ENCODE data around the gene GLIPR2. TPM values are rescaled to one million over a fixed set of nuclear protein-coding genes. Genes with fewer than 3 reads are reported as not detected.
A peak's percentile ranks its signal among the peaks of the same experiment; 100 is the strongest.
"Not testable (repeated sequence)": the region's sequence is repeated elsewhere in the genome, so short reads cannot be mapped to it uniquely, and the experiment has no call there.

Gene GLIPR2
- total RNA-seq, 2 donors from 2014 or later: 4.0 to 17.0 TPM

DNA sequence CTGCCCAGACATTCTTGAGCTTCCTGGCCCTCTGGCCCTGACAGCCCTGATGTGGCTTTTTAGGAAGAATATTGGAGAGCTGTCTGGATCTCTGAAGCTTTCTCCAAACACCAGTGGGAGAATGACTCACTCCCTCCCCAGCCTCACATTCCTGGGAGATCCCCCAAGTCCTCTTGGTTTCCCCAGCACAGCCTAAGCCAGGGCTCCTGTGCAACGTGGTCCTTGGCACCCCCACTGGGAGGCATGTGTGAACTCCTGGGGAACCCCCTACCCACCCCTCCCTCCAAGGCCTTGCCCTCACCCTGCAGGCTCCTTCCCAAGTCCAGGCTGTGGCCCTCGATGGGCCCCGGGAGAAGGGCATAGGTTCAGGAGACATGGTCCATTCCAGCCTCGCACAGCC, 12.7 kb downstream of the GLIPR2 start:
- Mint-ChIP-seq H3K36me3 (peaks cover 19 to 49% of the 10 kb centered on the region in 2 donors), H3K27ac (no peak overlapping the region), H3K9me3 (peaks cover 9 to 20% of the 10 kb centered on the region in 2 donors)
- DNase-seq (ENCODE audit: low spot score in 2 of 2) (no peak), ATAC-seq (peak in 1 of 2 donors; percentile 9)

DNA sequence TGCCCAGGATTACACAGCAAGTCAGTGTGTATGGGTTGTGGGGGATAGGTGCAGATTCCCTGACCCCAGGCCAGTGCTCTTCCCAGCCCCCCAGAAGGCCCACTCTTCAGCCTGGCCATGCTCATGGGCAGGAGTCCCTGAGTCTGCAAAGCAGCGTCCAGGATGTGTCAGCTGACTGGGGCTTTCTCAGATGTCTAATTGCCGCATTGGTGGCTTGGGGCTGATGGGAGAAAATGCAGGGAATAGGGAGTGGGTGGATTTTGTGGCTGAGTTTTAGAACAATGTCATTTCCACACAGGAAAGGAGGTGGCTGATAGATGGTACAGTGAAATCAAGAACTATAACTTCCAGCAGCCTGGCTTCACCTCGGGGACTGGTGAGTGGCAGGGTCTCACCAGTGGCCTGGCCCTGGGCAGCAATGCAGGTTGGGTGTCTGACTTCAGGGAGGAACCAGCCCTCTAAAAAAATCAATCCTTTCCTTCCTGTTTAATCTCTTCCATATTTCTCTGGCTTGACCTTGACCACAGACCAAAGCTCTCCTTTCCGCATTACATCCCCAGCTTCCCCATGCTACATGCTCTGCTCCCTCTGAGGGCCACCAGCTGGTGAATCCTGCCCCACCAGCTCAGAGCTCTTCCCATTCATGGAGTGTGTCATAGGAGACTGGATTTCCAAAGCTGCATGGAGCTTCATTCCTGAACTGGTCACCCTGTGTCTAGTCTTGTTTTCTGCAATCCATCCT, 14.2 kb downstream of the GLIPR2 start:
- ATAC-seq (no peak), DNase-seq (ENCODE audit: low spot score in 2 of 2) (no peak)
- peak overlapping the region; percentile 88 to 91 for H3K27ac Mint-ChIP-seq
- peaks cover 7 to 36% of the 10 kb centered on the region in 2 donors for H3K36me3 Mint-ChIP-seq
- peaks cover 4 to 13% of the 10 kb centered on the region in 2 donors for H3K9me3 Mint-ChIP-seq

DNA sequence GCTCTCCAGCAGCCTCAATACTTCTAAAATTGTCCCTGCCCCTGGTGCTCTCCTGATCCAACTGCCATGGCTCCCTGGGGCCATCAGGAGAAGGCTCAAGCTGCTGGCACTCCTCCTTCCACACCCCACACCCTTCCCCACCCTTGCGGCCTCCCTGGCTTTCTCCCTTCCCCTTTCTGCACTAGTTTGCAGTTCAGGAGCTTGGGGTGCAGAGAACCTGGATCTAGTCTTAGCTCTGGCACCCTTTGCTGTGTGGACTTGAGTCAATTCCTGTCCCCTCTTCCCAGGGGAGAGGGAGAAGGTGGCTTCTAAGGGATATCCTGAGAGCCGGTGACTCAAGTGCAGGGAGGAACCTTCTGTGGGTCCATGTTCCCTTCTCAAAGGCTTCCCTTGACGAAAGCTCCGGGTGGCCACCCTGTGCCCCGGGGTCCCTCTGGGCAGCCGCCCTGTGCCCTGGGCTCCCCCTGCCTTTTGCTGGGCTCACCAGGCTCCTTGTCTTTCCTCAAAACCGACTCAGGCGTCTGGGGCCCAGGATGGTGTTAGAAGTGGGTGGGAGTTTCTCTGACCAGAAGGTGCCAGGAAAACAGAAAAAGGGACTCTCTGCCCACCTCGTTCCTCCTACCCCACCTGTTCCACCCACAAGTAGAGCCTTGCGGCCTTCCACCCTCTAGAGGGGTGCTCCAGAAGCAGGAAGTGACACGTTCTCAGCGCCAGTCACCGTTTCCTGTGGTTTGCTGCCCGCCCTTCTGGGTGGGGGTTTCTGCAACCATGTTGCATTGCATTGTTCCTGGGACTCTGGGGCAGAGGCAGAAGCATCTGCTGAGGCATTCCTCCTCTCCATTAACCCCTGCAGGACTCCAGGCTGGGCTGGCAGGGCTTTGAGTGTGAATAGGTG, 15.0 kb downstream of the GLIPR2 start:
- Mint-ChIP-seq H3K9me3 (peaks cover 0 to 5% of the 10 kb centered on the region in 2 donors), H3K36me3 (peaks cover 0 to 28% of the 10 kb centered on the region in 2 donors), H3K27ac (peak overlapping the region; percentile 88 to 91)
- peak; percentile 88 to 90 for ATAC-seq
- peak; percentile 80 to 90 for DNase-seq (ENCODE audit: low spot score in 2 of 2)

DNA sequence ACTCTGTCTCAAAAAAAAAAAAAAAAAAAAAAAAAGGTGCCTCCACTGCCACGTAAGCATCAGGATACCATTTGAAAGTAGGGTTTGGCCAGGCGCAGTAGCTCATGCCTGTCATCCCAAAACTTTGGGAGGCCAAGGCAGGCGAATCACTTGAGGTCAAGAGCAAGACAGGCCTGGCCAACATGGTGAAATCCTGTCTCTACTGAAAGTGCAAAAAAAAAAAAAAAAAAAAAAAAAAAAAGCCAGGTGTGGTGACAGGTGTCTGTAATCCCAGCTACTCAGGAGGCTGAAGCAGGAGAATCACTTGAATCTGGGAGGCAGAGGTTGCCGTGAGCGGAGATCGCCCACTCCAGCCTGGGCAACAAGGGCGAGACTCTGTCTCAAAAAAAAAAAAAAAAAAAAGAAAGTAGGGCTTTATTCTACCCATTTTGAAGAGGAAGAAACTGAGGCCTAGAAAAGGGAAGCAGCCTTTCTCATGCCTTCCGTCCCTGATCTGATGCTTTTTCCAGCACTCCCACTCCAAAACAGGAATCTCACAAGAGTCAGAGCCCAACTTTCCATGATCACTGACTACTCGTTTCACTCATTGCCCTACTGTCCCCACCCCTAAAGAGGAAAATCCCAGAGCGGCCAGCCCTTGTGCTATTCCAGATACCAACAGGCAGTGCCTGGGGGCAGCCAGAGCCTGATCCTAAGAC, 16.4 kb downstream of the GLIPR2 start:
- ATAC-seq: no peak
- H3K27ac Mint-ChIP-seq: no peak overlapping the region
- H3K36me3 Mint-ChIP-seq: peaks cover 0 to 15% of the 10 kb centered on the region in 2 donors
- no peaks in the 10 kb centered on the region for H3K9me3 Mint-ChIP-seq
- DNase-seq (ENCODE audit: low spot score in 2 of 2): no peak

DNA sequence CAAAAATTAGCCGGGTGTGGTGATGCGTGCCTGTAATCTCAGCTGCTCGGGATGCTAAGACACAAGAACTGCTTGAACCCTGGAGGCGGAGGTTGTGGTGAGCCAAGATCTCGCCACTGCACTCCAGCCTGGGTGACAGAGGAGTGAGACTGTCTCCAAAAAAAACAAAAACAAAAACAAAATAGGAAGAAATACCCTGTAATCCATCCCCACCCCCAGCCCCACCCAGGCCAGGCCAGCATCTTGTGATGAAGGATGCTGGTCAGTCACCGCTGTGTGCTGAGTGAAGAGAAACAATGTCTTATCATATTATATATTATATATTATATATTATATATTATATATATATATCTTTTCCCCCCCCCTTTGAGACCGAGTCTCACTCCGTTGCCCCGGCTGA, 17.2 kb downstream of the GLIPR2 start:
- no peaks in the 10 kb centered on the region for H3K9me3 Mint-ChIP-seq
- peak overlapping the region in 1 of 2 donors; percentile 71 for H3K27ac Mint-ChIP-seq
- peaks cover 0 to 14% of the 10 kb centered on the region in 2 donors for H3K36me3 Mint-ChIP-seq
- ATAC-seq (no peak), DNase-seq (ENCODE audit: low spot score in 2 of 2) (no peak)

DNA sequence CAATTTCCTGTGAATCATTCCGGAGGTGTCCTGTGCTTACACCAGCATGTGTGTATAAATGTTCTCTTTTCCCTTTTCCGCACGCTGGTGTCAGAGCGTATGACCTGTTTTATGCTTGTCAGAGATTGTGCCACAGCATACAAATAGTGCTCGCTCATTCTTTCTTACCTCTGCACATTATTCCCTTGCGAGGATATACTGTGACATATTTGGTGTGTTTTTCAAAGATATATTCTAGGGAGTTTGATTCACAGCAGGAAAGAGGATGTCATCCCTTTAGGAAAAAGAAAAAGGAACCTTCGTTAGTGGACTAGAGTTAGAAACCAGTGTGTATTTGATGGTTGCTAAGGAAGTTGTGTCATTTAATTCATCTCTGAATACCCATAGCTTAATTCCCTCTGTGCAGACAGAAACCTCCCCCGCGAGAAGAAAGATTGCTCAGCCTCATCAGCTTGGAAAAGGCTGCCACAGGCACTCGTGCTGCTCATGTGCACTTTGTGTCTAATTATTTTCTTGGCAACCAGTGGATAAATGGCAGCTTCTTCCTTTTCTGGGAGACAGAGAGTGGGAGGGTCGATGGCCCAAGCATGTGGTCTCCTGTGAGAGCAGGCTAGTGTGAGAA, 17.9 kb downstream of the GLIPR2 start:
- ATAC-seq (peak; percentile 9 to 38), DNase-seq (ENCODE audit: low spot score in 2 of 2) (no peak)
- Mint-ChIP-seq H3K27ac (peak overlapping the region; percentile 11 to 71), H3K36me3 (peaks cover 0 to 14% of the 10 kb centered on the region in 2 donors), H3K9me3 (no peaks in the 10 kb centered on the region)

DNA sequence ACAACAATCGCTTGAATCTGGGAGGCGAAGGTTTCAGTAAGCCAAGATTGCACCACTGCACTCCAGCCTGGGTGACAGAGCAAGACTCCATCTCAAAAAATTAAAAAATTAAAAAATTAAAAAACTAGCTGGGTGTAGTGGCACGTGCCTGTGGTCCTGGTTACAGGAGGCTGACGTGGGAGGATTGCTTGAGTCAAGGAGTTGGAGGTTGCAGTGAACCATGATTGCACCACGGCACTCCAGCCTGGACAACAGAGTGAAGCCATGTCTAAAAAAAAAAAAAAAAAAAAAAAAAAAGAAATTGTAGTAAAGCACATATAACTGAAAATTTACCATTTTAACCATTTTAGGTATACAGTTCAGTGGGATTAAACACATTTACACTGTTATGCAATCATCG, 19.6 kb downstream of the GLIPR2 start:
- no peak for DNase-seq (ENCODE audit: low spot score in 2 of 2)
- Mint-ChIP-seq H3K36me3 (peaks cover 0 to 11% of the 10 kb centered on the region in 2 donors), H3K27ac (no peak overlapping the region), H3K9me3 (no peaks in the 10 kb centered on the region)
- no peak for ATAC-seq

DNA sequence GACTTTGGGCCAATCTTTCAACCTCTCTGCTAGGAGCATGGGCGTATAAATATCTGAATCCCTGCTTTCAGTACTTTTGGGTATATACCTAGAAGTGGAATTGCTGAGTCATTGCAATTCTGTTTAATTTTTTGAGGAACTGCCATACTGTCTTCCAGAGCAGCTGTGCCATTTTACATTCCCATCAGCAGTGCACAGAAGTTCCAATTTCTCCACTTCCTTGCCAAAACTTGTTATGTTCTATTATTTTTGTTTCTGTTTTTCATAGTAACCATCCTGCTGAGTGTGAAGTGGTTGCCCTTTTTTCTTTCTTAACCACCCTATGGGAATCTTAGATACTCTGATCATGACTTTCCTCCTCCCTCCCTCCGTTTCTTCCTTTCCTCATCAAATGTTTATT, 21.6 kb downstream of the GLIPR2 start:
- Mint-ChIP-seq H3K27ac (peak overlapping the region in 1 of 2 donors; percentile 13), H3K9me3 (no peaks in the 10 kb centered on the region), H3K36me3 (no peaks in the 10 kb centered on the region)
- ATAC-seq (no peak), DNase-seq (ENCODE audit: low spot score in 2 of 2) (no peak)

DNA sequence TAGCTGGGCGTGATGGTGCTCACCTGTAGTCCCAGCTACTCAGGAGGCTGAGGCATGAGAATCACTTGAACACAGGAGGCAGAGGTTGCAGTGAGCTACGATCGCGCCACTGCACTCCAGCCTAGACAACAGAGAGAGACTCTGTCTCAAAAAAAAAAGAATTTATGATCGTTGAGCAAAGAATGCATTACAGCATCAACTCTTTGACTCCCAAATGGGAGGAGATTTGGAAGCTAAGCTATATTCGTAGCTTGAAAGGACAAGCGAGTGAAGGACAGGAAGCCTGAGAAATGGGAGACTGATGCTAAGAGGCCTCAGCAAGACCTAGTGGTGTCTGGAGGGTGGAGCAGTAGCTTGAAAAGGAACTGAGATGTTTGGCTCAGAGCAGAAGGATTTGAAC, 22.4 kb downstream of the GLIPR2 start:
- H3K9me3 Mint-ChIP-seq: no peaks in the 10 kb centered on the region

DNA sequence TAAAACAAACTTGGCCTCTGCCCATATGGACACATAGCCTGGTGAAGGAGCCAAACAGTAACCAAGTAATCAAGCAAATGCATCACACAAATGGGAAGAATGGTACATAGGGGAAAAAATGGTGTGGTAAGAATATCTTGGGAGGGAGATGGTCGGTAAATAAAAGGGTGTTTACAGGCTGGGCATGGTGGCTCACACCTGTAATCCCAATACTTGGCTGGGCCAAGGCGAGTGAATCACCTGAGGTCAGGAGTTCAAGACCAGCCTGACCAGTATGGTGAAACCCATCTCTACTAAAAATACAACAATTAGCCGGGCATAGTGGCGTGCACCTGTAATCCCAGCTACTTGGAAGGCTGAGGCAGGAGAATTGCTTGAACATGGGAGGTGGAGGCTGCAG, 23.0 kb downstream of the GLIPR2 start:
- not testable (repeated sequence) for H3K9me3 Mint-ChIP-seq; H3K36me3 Mint-ChIP-seq; ATAC-seq; H3K27ac Mint-ChIP-seq; DNase-seq (ENCODE audit: low spot score in 2 of 2)

More for the DNA sequence above, 22.4 kb downstream of the GLIPR2 start:
- ATAC-seq (no peak), DNase-seq (ENCODE audit: low spot score in 2 of 2) (no peak)
- Mint-ChIP-seq H3K36me3 (no peaks in the 10 kb centered on the region), H3K27ac (peak overlapping the region in 1 of 2 donors; percentile 27)

DNA sequence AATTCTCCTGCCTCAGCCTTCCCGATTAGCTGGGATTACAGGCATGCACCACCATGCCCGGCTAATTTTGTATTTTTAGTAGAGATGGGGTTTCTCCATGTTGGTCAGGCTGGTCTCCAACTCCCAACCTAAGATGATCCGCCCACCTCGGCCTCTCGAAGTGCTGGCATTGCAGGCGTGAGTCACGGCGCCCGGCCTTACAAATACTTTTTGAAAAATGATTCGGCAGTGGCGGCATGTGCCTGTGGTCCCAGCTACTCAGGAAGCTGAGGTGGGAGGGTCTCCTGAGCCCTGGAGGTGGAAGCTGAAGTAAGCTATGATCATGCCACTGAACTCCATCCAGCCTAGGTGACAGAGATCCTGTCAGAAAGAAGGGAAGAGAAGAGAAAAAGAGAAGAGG, 23.6 kb downstream of the GLIPR2 start:
- not testable (repeated sequence) for DNase-seq (ENCODE audit: low spot score in 2 of 2); H3K27ac Mint-ChIP-seq; H3K9me3 Mint-ChIP-seq; ATAC-seq; H3K36me3 Mint-ChIP-seq

DNA sequence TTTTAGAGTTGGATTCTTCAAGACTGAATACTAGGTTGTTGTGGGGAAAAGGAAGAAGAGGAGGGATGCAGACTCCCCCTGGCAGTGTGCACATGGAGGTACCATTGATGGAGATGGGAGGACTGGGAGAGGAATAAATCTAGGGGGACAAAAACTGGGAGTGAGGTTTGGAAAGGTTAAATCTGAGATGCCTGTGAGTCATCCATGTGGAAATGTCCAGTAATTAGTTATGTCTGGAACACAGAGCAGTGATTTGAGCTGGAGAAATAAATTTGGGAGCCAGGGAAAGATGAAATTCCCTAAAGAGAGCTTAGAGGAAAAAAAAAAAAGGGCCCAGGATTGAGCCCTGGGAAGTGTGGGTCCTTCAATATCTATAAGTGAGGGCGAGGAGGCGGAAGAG, 24.7 kb downstream of the GLIPR2 start:
- H3K27ac Mint-ChIP-seq: no peak overlapping the region
- H3K9me3 Mint-ChIP-seq: no peaks in the 10 kb centered on the region
- H3K36me3 Mint-ChIP-seq: no peaks in the 10 kb centered on the region
- ATAC-seq (no peak), DNase-seq (ENCODE audit: low spot score in 2 of 2) (no peak)

DNA sequence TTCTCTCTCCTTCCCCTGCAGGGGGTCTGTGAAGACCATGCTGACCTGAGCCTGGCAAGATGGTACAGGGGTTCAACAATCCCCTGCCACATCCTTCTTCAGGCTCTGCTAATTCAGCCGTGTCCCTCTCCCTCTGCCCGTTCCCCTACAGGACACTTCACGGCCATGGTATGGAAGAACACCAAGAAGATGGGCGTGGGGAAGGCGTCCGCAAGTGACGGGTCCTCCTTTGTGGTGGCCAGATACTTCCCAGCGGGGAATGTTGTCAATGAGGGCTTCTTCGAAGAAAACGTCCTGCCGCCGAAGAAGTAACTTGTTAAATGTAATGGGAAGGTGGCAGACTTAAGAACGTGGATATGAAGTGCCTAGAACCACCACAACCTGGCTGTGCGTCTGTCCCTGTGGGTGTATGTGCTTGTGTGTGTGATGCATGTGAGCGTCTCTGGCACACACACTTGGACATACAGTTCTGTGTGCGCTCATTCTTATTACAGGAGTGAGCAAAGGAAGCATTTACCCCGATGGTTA, 25.7 kb downstream of the GLIPR2 start:
- DNase-seq (ENCODE audit: low spot score in 2 of 2) (no peak), ATAC-seq (no peak)
- no peaks in the 10 kb centered on the region for H3K36me3 Mint-ChIP-seq
- no peaks in the 10 kb centered on the region for H3K9me3 Mint-ChIP-seq
- no peak overlapping the region for H3K27ac Mint-ChIP-seq

DNA sequence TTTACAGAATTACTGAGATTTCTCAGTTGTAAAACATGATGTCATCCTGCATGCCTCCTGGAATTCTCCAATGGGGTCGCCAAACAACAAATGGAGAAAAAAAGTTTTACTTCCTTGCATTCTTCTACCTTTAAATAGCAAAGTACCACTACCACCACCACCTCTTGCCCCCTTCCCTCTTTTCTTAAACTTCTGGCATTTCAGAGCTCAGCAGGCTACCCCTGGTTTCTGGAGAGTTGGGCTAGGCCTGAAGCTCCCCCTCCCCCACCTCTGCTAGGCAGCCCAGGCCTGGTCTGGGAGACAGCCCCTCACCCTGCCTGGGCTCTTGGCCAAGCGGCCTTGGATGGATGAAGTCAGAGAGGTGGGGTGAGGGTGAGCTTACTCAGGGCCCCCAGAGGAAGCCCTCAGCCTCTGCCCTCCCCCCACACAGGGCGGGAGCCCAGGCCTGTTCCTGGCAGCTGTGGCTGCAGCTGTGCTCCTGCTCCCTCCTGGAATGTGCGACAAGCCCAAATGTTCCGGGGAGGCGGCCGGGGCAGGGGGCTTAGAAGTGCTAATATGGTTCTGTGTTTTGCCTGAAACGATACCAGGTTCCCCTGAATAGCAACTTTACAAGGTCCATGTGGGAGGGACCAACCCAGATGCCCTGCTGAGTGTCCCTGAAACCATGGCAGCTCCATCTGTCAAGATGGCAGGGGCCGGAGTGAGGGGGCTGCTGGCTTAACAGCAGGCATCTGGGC, 26.7 kb downstream of the GLIPR2 start:
- ATAC-seq (no peak), DNase-seq (ENCODE audit: low spot score in 2 of 2) (no peak)
- Mint-ChIP-seq H3K36me3 (no peaks in the 10 kb centered on the region), H3K27ac (no peak overlapping the region), H3K9me3 (no peaks in the 10 kb centered on the region)

DNA sequence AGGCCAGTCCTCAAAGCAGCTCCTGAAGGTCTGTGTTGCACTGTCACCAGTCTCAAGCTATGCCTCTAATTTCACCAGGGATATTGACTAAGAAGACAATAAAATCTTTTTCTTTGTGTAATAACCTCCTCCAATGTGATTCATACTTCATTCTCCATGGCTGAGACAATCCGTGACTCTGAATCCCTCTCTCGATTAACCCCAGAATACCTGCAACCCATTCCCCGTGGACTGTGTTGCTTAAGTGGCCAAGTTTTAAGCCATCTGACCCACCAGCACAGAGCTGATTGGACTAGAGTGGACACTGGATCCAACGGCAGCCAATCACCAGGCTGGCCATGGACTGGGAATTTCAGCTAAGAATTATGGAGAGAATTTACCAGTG, 27.2 kb downstream of the GLIPR2 start:
- no peak for ATAC-seq
- no peak for DNase-seq (ENCODE audit: low spot score in 2 of 2)
- no peak overlapping the region for H3K27ac Mint-ChIP-seq
- no peaks in the 10 kb centered on the region for H3K36me3 Mint-ChIP-seq
- H3K9me3 Mint-ChIP-seq: no peaks in the 10 kb centered on the region

DNA sequence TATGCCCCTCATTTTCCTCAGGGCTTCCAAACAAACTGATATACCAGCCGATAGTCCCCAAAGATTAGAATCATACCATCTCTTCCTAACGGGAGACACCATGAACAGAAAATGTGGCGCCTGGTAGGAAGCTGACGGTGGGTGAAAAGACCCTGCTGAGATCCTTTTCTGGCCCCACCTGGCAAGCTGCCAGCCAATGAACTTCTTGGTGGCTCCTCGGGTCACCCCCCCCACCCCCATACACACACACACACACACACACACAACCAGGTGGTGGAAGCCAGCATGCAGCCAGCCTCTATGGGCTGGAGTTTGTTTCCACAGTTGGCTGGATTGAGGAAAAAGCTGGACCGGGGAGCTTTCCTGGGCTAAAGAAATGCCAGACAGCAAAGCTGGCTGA, 27.8 kb downstream of the GLIPR2 start:
- Mint-ChIP-seq H3K9me3 (no peaks in the 10 kb centered on the region), H3K36me3 (no peaks in the 10 kb centered on the region), H3K27ac (no peak overlapping the region)
- no peak for DNase-seq (ENCODE audit: low spot score in 2 of 2)
- no peak for ATAC-seq
